ENCODE measurements around the gene TMEM54. TPM values are rescaled to one million over a fixed set of nuclear protein-coding genes. Genes with fewer than 3 reads are reported as not detected.

TMEM54 gene
- total RNA-seq, 1 donor from 2014 or later = 0.49 TPM

- DNase-seq (ENCODE audit: low spot score) = no peak
- H3K9me3 Mint-ChIP-seq (ENCODE audit: unreplicated experiment) = no peaks in the 10 kb centered on the region
- no peak overlapping the region for H3K27ac Mint-ChIP-seq (ENCODE audit: unreplicated experiment)
- peaks cover 8% of the 10 kb centered on the region for H3K36me3 Mint-ChIP-seq (ENCODE audit: low read depth, unreplicated experiment)
- no peak for TF ChIP-seq CTCF (IDR thresholded peaks at IDR 0.05; ENCODE audit: unreplicated experiment)
- H3K4me1 Mint-ChIP-seq (ENCODE audit: unreplicated experiment) = peaks cover 8% of the 10 kb centered on the region
- H3K4me3 Mint-ChIP-seq (ENCODE audit: unreplicated experiment) = no peak overlapping the region
- peaks cover 23% of the 10 kb centered on the region for H3K27me3 Mint-ChIP-seq (ENCODE audit: unreplicated experiment)
Observed at GRCh38 chr1:32894019-32894600, 7.1 kb downstream of the TMEM54 start.

- Mint-ChIP-seq H3K4me3 (ENCODE audit: unreplicated experiment) (no peak overlapping the region), H3K4me1 (ENCODE audit: unreplicated experiment) (peaks cover 8% of the 10 kb centered on the region), H3K27me3 (ENCODE audit: unreplicated experiment) (peaks cover 19% of the 10 kb centered on the region), H3K36me3 (ENCODE audit: low read depth, unreplicated experiment) (peaks cover 8% of the 10 kb centered on the region), H3K9me3 (ENCODE audit: unreplicated experiment) (no peaks in the 10 kb centered on the region), H3K27ac (ENCODE audit: unreplicated experiment) (no peak overlapping the region)
- DNase-seq (ENCODE audit: low spot score) = no peak
- TF ChIP-seq CTCF (IDR thresholded peaks at IDR 0.05; ENCODE audit: unreplicated experiment) = peak; percentile 66
Observed at GRCh38 chr1:32893198-32894018, 7.8 kb downstream of the TMEM54 start.

- no peak overlapping the region for H3K27ac Mint-ChIP-seq (ENCODE audit: unreplicated experiment)
- peak; percentile 92 for TF ChIP-seq CTCF (IDR thresholded peaks at IDR 0.05; ENCODE audit: unreplicated experiment)
- peaks cover 22% of the 10 kb centered on the region for H3K27me3 Mint-ChIP-seq (ENCODE audit: unreplicated experiment)
- H3K4me1 Mint-ChIP-seq (ENCODE audit: unreplicated experiment) = peaks cover 8% of the 10 kb centered on the region
- peak; percentile 72 for DNase-seq (ENCODE audit: low spot score)
- H3K9me3 Mint-ChIP-seq (ENCODE audit: unreplicated experiment) = no peaks in the 10 kb centered on the region
- peaks cover 8% of the 10 kb centered on the region for H3K36me3 Mint-ChIP-seq (ENCODE audit: low read depth, unreplicated experiment)
- H3K4me3 Mint-ChIP-seq (ENCODE audit: unreplicated experiment) = peak overlapping the region; percentile 29
Observed at GRCh38 chr1:32892368-32893197, 8.6 kb downstream of the TMEM54 start.

GRCh38 chr1:32891630-32892029 is 9.6 kb downstream of the TMEM54 start:
- no peak for TF ChIP-seq CTCF (IDR thresholded peaks at IDR 0.05; ENCODE audit: unreplicated experiment)
- peaks cover 8% of the 10 kb centered on the region for H3K4me1 Mint-ChIP-seq (ENCODE audit: unreplicated experiment)
- no peak for DNase-seq (ENCODE audit: low spot score)
- H3K4me3 Mint-ChIP-seq (ENCODE audit: unreplicated experiment) = no peak overlapping the region
- H3K36me3 Mint-ChIP-seq (ENCODE audit: low read depth, unreplicated experiment) = peaks cover 8% of the 10 kb centered on the region
- peaks cover 20% of the 10 kb centered on the region for H3K27me3 Mint-ChIP-seq (ENCODE audit: unreplicated experiment)
- no peak overlapping the region for H3K27ac Mint-ChIP-seq (ENCODE audit: unreplicated experiment)
- no peaks in the 10 kb centered on the region for H3K9me3 Mint-ChIP-seq (ENCODE audit: unreplicated experiment)

Data from endothelial cell (in vitro differentiated cells).